Raji (cell line): ENCODE results near the gene PLXNB1.

Experiments used
- POLR2A ChIP-seq: IDR thresholded peaks from 2 replicates; pipeline ENCODE4 v1.6.1; 2011; ENCODE audit warnings: low read depth, low read length, control low read depth; ENCODE audit not compliant: insufficient read depth

PLXNB1 gene

GRCh38 chr3:48417529-48418108, 12.3 kb downstream of the PLXNB1 start:
- no peak for TF ChIP-seq POLR2A

DNA sequence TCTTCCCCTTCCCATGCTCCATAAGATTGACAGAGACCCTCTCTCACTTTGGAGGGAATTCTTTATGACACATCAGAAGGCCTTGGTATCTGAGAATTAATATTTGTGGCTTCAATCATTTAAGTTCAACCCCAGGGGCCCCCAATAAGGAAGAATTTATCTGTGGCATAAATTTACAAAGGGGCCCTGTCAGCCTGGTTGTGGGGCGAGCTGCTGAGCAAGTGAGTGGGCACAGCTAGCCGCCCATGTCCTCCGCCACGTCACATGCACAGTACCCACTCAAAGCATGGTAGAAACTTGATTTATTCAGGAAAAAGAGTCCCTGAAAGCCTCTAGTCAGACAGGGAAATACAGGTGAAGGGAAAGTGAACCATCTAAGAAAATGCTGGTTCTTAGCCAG, 13.3 kb downstream of the PLXNB1 start:
- TF ChIP-seq POLR2A: no peak

DNA sequence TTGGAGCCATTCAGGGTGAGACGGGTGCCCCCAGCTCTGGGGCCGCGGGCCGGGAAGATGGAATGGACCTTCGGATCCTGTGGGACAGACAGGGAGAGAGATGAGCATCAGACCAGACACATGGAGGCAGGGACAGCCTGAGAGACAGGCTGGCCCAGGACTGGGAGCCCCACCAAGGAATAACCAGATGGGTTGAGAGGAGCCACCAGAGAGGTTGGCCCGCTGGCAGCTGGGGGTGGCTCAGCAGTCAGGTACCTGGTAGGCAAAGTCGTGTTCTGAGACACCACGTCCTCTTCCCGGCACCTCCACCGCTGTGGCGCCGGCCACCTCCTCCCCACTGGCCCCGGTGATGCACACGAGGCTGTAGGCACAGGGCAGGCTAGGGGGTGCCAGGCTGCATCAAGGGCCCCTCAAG, 13.8 kb downstream of the PLXNB1 start:
- TF ChIP-seq POLR2A: no peak

- no peak for TF ChIP-seq POLR2A
Measured at GRCh38 chr3:48415251-48415953, 14.5 kb downstream of the PLXNB1 start.

DNA sequence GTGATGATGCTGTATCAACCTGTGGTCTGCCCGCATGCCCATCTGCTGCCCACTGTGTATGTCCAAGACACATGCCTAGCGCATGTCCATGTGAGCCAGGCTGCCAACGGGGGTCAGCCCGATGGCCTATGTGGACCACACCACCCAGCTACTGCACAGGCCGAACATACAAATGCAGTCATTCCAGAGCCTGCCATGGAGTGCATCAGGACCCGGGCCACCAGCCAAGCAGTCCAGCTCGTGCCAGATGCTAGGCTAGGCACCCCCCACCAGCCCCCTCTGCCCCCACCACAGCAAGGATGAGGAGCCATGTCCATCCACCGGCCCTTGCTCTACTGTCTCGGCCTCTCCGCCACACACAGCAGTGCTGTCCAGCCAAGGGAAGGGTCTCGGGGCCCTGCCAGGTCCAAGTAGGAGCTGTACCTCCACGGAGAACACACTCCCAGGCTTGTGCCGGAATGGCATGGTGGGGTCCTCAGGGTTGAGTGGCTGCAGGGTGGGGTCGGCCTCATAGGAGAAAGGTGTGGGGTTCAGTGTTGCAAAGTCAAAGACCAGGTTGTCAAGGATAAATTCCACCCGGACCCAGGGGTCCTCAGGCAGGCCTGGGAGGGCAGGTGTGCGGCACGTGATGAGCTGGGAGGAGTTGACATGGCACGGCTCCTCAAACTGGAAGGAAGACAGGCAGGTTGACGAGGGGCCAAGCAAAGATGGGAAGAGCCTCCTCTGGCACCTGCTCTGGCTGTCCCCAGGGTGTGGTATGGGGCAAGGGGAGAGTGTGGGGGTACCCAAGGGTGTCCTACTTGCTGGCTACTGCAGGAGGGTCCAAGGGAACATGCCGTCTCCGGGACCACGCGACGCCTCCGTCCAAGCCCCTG, 15.3 kb downstream of the PLXNB1 start:
- no peak for TF ChIP-seq POLR2A

DNA sequence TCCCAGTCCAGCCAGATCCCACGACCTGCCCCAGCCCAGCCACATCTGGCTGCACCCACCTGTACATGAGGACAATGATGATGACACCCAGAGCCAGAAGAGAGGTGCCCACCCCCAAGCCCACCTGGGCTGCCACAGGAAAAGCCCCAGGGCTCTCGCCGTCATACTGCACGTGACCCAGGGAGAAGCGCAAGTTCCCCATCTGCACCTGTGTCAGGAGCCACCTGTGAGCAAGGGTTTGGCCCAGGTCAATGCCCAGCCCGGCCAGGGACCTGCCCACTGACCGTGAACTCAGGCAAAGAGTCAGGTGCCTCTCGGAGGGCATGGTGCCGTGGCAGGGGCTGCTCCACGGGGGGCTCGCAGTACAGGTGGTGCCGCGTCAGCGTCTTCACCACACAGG, 16.3 kb downstream of the PLXNB1 start:
- TF ChIP-seq POLR2A: no peak

- no peak for TF ChIP-seq POLR2A
Measured at GRCh38 chr3:48413086-48413485, 16.8 kb downstream of the PLXNB1 start.

DNA sequence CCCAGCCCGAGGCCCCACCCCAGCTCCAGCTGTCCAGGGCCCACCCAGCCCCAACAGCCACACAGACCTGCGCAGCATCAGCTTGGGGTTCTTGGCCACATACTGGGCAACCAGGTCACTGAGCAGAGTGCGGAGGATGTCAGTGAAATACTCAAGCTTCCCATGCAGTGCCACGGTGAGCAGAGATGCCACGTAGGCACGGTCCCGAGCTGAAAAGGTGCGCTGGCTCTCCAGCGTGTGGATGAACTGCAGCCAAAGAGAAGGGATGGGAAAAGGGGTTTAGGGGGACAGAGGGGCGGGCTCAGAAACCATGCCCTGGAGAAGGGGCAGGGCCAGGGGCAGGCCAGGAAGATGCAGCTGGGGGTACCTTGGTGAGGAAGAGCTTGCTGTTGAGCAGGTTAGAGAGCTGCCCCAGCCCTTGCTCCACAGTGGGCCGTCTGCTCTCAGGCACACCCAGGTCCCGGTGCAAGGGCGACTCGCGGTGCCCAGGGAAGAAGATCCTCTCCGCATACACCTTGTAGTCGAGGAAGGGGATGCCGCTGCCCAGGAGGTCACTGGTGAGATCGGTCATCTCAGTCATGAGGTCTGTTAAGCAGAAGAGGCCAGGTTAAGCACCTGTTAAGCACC, 17.4 kb downstream of the PLXNB1 start:
- TF ChIP-seq POLR2A: no peak

- no peak for TF ChIP-seq POLR2A
Measured at GRCh38 chr3:48411606-48412374, 18.1 kb downstream of the PLXNB1 start.

DNA sequence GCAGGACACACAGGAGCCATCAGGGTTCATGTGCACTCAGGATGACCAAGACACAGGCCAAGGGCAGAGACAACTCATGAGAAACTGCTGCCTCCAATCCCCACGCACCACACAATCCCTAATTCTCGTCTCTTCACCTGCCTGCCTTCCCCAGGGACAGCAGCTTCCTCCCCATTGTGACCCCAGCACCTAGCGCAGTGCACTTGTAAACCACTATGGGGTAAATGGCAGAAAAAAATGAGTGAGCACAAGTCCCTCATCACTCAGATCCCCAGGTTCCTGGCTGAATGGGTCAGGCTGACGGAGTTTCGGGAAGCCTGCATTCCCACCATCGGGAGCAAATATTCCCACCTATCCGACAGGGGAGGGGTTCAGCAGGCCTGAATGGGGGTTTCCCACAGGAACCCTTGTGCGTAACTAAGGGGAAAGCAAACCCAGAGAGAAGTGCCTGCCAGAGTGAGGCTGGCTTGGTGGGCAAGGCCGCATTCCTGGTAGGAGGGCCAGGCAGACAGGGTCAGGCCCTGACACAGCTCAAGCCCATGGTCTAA, 18.8 kb downstream of the PLXNB1 start:
- no peak for TF ChIP-seq POLR2A

GRCh38 chr3:48410205-48411040, 19.5 kb downstream of the PLXNB1 start:
- no peak for TF ChIP-seq POLR2A

DNA sequence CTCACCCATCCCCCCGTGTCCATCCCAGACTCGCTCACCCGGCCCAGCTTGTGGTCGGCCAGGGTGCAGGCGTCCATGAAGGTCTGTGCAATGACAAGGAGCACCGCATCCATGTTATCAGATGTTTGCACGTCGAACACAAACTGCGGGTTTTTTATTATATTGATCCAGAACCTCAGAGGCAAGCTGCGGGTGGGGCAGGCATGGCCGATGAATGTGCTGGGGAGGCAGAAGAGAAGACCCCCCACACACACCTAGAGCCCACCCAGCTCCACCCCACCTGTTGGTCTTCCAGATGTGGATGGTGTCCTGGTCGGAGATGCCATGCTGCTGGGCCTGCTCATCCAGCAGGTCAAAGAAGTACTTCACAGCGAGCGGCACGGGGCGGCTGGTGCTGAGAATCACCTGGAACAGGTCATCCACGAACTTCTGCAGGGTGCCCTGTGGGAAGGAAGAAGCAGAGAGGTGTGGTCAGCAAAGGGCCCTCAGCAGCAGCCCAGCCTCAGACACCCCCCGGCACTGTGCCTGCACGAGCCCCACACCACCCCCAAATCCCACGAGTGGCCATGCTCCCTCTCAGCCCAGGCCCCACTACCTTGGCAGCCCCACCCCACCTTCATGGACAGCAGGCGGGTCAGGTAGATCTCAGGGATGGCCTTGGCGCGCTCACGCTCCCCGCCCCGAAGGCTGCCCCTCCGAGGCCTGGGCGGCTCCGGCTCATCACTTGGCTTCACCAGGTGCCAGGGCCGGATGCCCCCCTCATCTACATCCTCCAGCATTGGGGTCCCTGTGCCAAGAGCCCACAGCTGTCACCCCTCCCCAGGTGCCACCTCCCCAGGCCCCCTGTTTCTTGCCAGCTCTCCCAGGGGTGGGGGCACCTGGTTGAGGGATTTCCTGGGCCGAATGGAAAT, 20.3 kb downstream of the PLXNB1 start:
- TF ChIP-seq POLR2A: no peak
